DND-41 (cell line): ENCODE data around the gene TLR4.

Experiments
- ATAC-seq: fragments of 200-7000 bp; cut with Tn5 transposase; 3 replicates; pipeline ENCODE4 v1.9.1; 2021; ENCODE audit warnings: low read depth; ENCODE audit not compliant: insufficient read depth
- DNase-seq: peaks from one replicate; pipeline ENCODE4 v3.0.0-alpha.2; 2020
- H2AFZ ChIP-seq: 2 replicates; pipeline ENCODE4 v1.6.0; 2012; ENCODE audit warnings: low read depth, low read length
- H3K27ac ChIP-seq: 2 replicates; pipeline ENCODE4 v1.5.1; 2012; ENCODE audit warnings: low read length, inconsistent platforms
- H3K27me3 ChIP-seq: fragments of 200-600 bp; sonication (generic); 2 replicates; pipeline ENCODE4 v1.6.0; 2012; ENCODE audit warnings: low read length, mild to moderate bottlenecking, inconsistent platforms; ENCODE audit not compliant: insufficient read depth, poor library complexity
- H3K36me3 ChIP-seq: 2 replicates; pipeline ENCODE4 v1.5.1; 2012; ENCODE audit warnings: low read length, inconsistent platforms; ENCODE audit not compliant: insufficient read depth
- H3K4me1 ChIP-seq: 2 replicates; pipeline ENCODE4 v1.5.1; 2012; ENCODE audit warnings: mild to moderate bottlenecking, low read length; ENCODE audit not compliant: insufficient read depth
- H3K4me2 ChIP-seq: 2 replicates; pipeline ENCODE4 v1.6.0; 2012; ENCODE audit warnings: mild to moderate bottlenecking, moderate library complexity, low read length, inconsistent platforms; ENCODE audit not compliant: insufficient read depth
- H3K4me3 ChIP-seq, 2 experiments: fragments of 200-600 bp in 1 of 2; shearing (Covaris generic) in 1 of 2; 2 replicates each; pipeline ENCODE4 v1.5.1; 2012 to 2016; ENCODE audit warnings: inconsistent platforms in 2 of 2, low read length in 2 of 2, mild to moderate bottlenecking in 2 of 2, low read depth in 1 of 2, moderate library complexity in 1 of 2
- H3K79me2 ChIP-seq: 2 replicates; pipeline ENCODE4 v1.6.0; 2012; ENCODE audit warnings: low read length, inconsistent platforms; ENCODE audit not compliant: insufficient read depth
- H3K9ac ChIP-seq: 2 replicates; pipeline ENCODE4 v1.6.0; 2012; ENCODE audit warnings: low read depth, mild to moderate bottlenecking, inconsistent platforms, low read length, moderate library complexity
- H3K9me3 ChIP-seq: 2 replicates; pipeline ENCODE4 v1.5.1; 2012; ENCODE audit warnings: low read length, moderate library complexity, mild to moderate bottlenecking, inconsistent platforms; ENCODE audit not compliant: insufficient read depth, severe bottlenecking
- H4K20me1 ChIP-seq: 2 replicates; pipeline ENCODE4 v1.6.0; 2012; ENCODE audit warnings: low read length; ENCODE audit not compliant: insufficient read depth
- EZH2 ChIP-seq: IDR thresholded peaks from 3 replicates; pipeline ENCODE4 v1.6.1; 2012; ENCODE audit warnings: borderline replicate concordance, low read depth, mild to moderate bottlenecking, moderate library complexity, low read length, inconsistent platforms; ENCODE audit not compliant: severe bottlenecking
- TF ChIP-seq, protein P1 (sequence below): IDR thresholded peaks from 2 replicates; pipeline ENCODE4 v1.5.1; 2012; ENCODE audit warnings: borderline replicate concordance, low read length, moderate library complexity, mild to moderate bottlenecking; ENCODE audit not compliant: poor library complexity, severe bottlenecking; ENCODE audit errors: extremely low read depth

Gene TLR4

DNA sequence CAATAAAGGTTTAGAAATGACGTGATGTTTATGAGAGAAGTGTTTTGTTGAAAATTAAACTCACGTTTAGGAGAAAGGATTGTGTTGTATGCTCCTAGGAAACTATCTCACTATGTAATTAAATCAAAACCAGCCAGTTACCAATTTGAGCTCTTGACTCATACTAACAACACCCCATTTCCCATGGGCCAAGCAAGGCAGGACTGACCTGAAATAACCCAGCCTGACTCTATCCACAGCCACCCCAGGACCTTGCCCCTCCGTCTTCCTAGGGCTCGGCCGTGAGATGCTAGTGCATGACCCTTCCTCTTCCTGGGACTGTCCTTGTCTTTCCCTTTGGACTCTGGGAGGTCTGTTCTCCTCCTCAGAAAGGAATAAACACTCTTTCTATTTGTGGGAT, 16.4 kb downstream of the TLR4 start:
- no peak for ATAC-seq
- Histone ChIP-seq H3K9ac (no peak overlapping the region), H3K27ac (no peak overlapping the region), H4K20me1 (no peaks in the 10 kb centered on the region), H3K4me1 (no peaks in the 10 kb centered on the region), H3K9me3 (no peaks in the 10 kb centered on the region), H3K36me3 (no peaks in the 10 kb centered on the region), H3K27me3 (no peaks in the 10 kb centered on the region), H2AFZ (no peak overlapping the region), H3K79me2 (no peaks in the 10 kb centered on the region), H3K4me3 (no peak overlapping the region), H3K4me2 (no peak overlapping the region)
- no peak for TF ChIP-seq EZH2
- TF ChIP-seq, protein P1, sequence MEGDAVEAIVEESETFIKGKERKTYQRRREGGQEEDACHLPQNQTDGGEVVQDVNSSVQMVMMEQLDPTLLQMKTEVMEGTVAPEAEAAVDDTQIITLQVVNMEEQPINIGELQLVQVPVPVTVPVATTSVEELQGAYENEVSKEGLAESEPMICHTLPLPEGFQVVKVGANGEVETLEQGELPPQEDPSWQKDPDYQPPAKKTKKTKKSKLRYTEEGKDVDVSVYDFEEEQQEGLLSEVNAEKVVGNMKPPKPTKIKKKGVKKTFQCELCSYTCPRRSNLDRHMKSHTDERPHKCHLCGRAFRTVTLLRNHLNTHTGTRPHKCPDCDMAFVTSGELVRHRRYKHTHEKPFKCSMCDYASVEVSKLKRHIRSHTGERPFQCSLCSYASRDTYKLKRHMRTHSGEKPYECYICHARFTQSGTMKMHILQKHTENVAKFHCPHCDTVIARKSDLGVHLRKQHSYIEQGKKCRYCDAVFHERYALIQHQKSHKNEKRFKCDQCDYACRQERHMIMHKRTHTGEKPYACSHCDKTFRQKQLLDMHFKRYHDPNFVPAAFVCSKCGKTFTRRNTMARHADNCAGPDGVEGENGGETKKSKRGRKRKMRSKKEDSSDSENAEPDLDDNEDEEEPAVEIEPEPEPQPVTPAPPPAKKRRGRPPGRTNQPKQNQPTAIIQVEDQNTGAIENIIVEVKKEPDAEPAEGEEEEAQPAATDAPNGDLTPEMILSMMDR = no peak
- no peak for DNase-seq

GRCh38 chr9:117720987-117721386, 16.8 kb downstream of the TLR4 start:
- H3K4me1 ChIP-seq = no peaks in the 10 kb centered on the region

DNA sequence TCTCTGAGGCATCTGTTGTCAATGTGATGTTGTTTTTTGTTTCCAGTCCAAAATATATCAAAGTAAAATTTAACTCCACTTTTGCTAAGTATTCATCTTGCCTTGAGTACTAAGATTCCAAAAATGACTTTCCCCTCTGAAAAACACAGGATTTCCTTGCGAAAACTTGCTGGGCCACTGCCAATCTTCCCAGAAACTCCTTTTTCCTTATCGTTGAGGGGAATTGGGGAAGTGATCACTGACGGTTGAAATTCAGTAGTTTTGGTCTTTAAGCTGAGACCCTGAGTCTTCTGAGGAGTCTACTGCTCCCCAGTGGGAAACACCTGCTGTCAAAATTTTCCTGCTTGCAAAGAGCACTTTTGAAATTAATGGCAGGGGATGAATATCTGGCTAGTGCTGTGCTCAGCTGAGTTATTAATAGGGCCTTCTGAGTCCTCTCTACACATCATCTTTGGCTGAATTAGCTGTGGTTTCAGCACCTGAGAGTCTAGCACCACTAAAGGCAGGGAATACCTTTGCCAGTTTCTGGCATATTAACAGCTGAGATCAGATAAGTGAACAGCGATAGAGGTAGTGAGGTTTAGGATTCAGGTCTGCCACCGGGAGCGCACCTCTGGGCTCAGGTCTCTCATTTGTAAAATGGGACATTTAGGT, 18.0 kb downstream of the TLR4 start:
- H3K9me3 ChIP-seq = no peaks in the 10 kb centered on the region
- H3K27me3 ChIP-seq = no peaks in the 10 kb centered on the region
- no peak for TF ChIP-seq EZH2
- TF ChIP-seq, protein P1 = no peak
- H3K9ac ChIP-seq = no peak overlapping the region
- H2AFZ ChIP-seq = no peak overlapping the region
- H3K4me1 ChIP-seq = no peaks in the 10 kb centered on the region
- H4K20me1 ChIP-seq = no peaks in the 10 kb centered on the region
- no peak for ATAC-seq
- no peak overlapping the region for H3K27ac ChIP-seq
- no peak overlapping the region for H3K4me3 ChIP-seq
- no peak overlapping the region for H3K4me2 ChIP-seq
- DNase-seq = no peak
- no peaks in the 10 kb centered on the region for H3K79me2 ChIP-seq
- no peaks in the 10 kb centered on the region for H3K36me3 ChIP-seq

More at GRCh38 chr9:117720987-117721386, 16.8 kb downstream of the TLR4 start:
- H3K27ac ChIP-seq = no peak overlapping the region
- H3K9ac ChIP-seq = no peak overlapping the region
- no peaks in the 10 kb centered on the region for H3K36me3 ChIP-seq
- H3K9me3 ChIP-seq = no peaks in the 10 kb centered on the region
- ATAC-seq (no peak), DNase-seq (no peak)
- H4K20me1 ChIP-seq = no peaks in the 10 kb centered on the region
- TF ChIP-seq, protein P1 = no peak
- H2AFZ ChIP-seq = no peak overlapping the region
- H3K4me3 ChIP-seq = no peak overlapping the region
- no peak overlapping the region for H3K4me2 ChIP-seq
- H3K27me3 ChIP-seq = no peaks in the 10 kb centered on the region
- no peaks in the 10 kb centered on the region for H3K79me2 ChIP-seq
